CD4-positive, alpha-beta T cell treated with Interleukin-17A for 1 hour (primary cell): Measurements from ENCODE around the gene AJM1.

Source experiments
- DNase-seq: peaks from one replicate; pipeline ENCODE4 v3.0.0-alpha.2; 2020

The AJM1 gene

DNA sequence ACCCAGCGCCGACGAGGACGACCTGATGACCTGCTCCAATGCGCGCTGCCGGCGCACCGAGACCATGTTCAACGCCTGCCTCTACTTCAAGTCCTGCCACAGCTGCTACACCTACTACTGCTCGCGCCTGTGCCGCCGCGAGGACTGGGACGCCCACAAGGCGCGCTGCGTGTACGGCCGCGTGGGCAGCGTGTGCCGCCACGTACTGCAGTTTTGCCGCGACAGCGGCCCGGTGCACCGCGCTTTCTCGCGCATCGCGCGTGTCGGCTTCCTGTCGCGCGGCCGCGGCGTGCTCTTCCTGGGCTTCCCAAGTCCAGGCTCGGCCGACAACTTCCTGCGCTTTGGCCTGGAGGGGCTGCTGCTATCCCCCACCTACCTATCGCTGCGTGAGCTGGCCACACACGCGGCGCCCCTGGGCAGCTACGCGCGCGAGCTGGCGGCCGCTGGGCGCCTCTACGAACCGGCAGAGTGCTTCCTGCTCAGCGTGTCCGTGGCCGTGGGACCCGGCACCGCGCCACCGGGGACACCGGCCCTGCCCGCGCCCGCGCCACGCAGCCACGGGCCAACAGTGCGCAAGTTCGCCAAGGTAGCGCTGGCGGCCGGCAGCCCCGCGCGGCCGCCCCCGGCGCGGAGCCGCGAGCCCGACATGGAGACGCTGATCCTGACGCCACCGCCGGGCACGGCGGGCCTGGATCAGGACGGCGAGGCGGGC, 4.3 kb downstream of the AJM1 start:
- peak; percentile 9 for DNase-seq

DNA sequence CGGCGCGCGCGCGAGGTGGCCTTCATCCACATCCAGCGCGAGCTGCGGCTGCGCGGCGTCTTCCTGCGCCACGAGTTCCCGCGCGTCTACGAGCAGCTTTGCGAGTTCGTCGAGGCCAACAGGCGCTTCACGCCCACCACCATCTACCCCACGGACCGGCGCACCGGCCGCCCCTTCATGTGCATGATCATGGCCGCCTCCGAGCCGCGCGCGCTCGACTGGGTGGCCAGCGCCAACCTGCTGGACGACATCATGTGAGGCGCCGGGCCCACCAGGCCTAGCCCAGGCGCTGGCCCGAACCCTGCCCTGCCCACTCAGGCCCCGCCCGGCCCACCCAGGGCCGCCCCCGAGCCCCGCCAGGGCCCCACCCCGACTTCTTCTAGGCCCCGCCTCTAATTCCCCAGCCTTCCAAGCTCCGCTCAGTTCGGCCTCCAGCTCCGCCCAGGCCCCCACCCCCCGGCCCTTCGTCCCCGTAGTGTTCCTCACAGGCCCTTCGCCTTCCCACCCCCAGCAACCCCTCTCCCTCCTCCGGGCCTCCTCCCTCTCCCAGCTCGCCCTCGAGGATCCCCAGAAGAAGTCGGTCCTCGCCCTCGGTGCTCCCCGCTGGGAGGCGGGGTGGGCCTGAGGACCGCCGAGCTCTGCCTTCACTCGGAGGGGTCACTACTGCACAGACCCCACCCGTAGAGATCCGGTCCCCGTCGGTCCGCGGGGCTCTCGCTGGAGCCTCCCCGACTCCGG, 5.0 kb downstream of the AJM1 start:
- DNase-seq, result peak; percentile 10

DNA sequence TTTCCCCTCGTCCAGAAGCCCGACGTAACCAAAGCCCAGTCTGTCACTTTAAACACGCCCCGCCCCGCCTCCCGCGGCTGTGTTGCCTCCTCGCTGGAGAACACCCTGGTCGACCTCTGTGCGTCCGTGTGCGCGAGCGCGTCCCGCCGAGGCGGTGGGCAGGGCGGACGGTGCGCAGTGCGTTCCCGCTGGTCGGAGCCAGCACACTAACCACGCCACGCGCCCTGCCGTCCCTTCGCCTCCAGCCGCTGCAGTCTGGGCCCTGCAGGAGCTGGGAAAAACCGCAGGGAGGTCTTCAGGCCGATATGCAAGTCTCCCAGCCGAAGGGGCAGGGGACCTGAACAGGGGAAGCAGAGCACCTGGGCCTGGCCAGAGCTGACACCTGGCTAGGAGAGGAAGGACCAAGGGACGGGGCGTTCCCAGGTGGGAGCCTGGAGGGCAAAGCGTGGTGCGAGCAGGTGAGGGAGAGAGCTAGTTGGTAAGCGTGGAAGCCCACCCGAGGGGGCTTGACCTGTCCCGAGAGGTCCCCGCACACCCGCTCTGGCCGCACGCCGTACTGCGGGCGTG, 5.6 kb downstream of the AJM1 start:
- peak; percentile 77 for DNase-seq

GRCh38 chr9:136848393-136849037, 6.2 kb downstream of the AJM1 start:
- DNase-seq, result peak; percentile 37

- DNase-seq, result peak; percentile 97
Observed at GRCh38 chr9:136849038-136849959, 7.0 kb downstream of the AJM1 start, which contains the start of gene PHPT1. PHPT1 (plus strand) TSS chr9:136849409; CDS start chr9:136849431, 22 bp downstream.

DNA sequence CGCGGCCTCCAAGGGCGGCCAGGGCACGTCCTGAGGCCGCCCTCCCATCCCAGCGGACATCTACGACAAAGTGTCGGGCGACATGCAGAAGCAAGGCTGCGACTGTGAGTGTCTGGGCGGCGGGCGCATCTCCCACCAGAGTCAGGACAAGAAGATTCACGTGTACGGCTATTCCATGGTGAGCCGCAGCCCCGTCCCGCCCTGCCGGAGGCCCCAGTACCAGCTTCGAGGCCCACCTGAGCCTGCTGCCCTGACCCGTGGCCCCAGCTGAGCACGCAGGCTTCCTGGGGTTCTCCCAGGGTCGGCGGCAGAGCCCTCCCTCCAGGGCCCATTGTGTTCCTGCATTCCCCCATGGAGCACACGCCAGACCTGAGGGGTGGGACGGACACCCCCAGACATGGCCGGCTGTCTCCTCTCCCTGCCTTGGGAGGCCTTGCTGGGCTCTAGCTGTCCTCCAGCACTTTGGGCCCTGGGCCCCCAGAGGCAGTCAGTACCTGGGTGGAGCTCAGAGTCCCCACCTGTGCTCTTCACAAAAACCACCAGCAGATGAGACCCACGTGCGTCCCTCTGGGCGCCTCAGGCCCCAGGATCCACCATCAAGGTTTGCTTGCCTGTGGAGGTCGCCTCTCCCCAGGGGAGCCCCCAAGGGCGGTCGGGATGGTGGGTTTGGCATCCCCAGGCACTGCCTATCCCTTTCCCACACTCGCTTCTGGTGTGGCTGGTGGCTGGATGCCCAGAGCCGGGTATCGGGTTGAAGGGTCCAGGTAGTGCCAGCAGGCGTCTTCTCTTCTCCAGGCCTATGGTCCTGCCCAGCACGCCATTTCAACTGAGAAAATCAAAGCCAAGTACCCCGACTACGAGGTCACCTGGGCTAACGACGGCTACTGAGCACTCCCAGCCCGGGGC, 7.9 kb downstream of the AJM1 start:
- DNase-seq, result no peak

- DNase-seq, result no peak
Observed at GRCh38 chr9:136850866-136851775, 8.8 kb downstream of the AJM1 start.

DNA sequence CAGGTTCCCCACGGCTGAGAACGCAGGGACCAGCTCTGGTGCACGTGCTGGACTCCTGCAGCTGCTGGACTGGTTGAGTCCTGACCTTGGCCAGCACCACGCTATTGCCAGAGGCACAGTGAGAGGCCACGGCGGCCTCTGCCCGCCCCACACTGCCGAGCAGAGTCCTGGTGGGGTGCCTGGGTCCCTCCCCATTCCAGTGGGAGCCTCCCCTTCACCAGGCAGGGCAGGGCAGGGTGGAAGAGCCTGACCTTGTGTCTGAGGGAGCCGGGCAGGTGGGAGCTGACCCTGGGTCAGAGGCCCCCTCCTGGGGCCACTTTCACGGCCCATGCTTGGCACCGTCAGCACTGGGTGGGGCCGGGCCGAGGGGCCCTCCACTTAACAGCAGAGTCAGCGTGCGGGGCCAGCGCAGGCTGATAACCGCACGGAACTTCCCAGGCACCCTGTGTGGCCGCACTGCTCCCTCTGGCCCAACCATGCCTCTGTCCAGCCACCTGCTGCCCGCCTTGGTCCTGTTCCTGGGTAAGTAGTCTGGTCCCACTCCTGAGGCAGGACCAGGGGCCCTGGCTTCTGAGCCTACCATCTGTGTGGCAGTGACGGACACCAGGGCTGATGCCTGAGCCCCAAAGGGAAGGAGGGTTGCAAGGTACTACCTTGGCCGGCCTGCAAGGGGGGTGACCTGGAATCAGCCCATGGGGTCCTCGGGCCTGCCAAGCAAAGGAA, 9.8 kb downstream of the AJM1 start, which contains the start of gene MAMDC4:
Gene MAMDC4 (plus strand): TSS at position 406 of the 723 bp plus-strand sequence. CDS start 71 bp downstream, at position 477.
- DNase-seq, result no peak

DNA sequence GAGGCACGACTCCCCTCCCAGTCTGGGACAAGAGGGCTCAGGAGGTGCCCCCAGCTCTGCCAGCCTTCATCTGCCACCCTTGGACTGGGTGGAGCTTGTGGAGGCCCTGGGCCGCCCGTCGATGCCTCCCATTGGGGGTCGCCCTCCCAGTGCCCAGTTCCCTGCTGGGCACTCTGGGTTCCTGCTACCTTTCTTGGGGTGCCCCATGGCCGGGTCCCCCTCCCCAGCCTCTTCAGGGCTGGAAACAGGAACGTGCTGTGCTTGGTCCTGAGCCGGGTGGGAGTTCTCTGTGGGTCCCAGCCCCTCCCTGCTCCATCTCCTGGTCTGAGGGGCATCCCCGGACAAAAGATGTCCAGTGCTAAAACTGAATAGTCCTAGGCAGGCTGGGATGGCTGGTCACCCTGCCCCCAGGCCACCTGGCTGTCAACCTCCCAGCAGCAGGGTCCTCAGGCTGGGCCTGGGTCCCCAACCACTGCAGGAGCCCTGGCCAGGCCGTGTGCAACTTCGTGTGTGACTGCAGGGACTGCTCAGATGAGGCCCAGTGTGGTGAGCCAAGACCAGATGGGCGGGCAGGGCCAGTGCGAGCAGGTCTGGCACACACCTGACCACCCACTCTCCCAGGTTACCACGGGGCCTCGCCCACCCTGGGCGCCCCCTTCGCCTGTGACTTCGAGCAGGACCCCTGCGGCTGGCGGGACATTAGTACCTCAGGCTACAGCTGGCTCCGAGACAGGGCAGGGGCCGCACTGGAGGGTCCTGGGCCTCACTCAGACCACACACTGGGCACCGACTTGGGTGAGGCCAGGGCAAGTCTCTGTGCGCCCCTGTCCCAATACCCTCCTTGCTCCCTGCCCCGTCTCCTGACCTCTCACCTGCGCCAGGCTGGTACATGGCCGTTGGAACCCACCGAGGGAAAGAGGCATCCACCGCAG, 10.7 kb downstream of the AJM1 start:
- DNase-seq, result no peak

DNA sequence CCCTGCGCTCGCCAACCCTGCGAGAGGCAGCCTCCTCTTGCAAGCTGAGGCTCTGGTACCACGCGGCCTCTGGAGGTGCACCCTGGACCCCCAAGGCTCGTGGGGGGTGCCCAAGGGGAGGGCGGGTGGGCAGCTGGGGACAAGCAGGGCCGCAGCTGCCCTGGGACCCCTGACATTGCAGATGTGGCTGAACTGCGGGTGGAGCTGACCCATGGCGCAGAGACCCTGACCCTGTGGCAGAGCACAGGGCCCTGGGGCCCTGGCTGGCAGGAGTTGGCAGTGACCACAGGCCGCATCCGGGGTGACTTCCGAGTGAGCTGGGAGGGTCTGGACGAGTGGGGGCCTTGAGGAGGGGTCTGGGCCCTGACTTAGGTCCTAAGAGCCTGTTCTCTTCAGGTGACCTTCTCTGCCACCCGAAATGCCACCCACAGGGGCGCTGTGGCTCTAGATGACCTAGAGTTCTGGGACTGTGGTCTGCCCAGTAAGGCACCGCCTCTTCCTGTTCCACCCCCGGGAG, 11.4 kb downstream of the AJM1 start:
- no peak for DNase-seq

GRCh38 chr9:136854113-136854841, 12.0 kb downstream of the AJM1 start:
- no peak for DNase-seq

- DNase-seq, result no peak
Observed at GRCh38 chr9:136854842-136855460, 12.7 kb downstream of the AJM1 start.

- no peak for DNase-seq
Observed at GRCh38 chr9:136855461-136856078, 13.3 kb downstream of the AJM1 start.

GRCh38 chr9:136856079-136856476, 13.8 kb downstream of the AJM1 start:
- DNase-seq, result no peak

DNA sequence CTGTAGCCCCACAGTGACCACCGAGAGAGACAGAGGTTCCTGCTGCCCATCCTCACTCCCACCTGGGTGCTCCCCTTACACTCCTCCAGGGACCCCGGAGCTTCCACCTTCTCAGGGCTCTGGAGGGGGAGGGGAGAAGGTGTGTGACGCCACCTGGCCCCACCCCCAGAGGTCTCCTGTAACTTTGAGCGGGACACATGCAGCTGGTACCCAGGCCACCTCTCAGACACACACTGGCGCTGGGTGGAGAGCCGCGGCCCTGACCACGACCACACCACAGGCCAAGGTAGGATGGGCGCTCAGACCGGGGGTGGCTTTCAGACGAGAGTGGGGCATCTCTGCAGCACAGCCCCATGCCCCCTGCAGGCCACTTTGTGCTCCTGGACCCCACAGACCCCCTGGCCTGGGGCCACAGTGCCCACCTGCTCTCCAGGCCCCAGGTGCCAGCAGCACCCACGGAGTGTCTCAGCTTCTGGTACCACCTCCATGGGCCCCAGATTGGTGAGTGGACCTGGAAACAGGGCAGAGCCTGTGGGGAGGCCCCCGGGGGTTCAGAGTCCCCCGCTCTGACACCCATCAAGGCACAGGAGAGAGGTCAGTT, 14.4 kb downstream of the AJM1 start:
- no peak for DNase-seq

DNA sequence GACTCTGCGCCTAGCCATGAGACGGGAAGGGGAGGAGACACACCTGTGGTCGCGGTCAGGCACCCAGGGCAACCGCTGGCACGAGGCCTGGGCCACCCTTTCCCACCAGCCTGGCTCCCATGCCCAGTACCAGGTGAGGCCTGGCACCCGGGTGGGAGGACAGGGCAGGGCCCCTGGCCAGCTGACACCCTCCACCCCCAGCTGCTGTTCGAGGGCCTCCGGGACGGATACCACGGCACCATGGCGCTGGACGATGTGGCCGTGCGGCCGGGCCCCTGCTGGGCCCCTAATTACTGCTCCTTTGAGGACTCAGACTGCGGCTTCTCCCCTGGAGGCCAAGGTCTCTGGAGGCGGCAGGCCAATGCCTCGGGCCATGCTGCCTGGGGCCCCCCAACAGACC, 14.9 kb downstream of the AJM1 start:
- DNase-seq, result no peak
